ENCODE measurements around the gene CACNA2D4. TPM values are rescaled to one million over a fixed set of nuclear protein-coding genes. Genes with fewer than 3 reads are reported as not detected.

Gene CACNA2D4
- total RNA-seq, 1 experiment from 2014 or later, result not detected

DNA sequence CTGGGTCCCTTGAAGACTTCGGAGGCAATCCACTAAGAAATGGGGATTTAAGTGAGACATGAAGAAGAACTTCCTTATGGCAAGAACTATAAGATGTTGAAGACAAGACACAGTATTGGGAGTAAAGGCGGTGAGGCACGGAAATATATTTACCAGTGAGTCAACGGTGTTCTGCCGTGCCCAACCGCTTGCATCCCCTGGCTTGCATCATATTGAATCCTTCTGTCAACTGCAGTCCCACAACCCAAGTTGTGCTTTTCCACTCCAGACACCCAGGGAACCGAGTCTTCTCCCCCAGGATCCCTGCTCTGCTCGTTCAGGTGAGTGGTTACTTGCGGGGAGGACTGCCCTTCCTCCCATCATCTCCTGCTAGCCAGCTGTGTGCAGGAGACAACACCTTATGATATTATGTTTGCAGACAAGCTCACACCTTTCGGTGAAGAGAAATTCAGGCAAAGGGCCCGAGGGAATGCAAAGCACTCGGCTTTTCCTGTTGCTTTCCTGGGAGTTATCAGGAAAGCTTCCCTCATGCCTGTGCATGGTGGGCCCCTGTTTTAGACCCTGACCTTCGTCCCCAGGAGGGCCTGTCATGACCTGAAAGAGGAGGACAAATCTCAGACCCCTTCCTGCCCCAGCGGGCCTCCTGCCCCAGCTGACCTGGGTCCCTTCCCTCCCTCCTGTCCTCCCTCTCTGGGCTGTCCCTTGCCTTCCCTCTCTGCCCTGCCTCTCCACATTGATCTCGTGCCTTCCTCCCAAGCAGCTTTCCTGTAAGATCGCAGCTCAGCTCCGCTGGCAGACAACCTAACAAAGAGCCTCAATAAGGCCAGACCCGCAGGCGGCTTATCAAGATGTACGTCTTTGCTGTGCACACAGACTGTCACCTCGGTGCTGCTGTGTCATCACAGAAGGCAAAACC lies 102.4 kb downstream of the CACNA2D4 start:
- no peak for DNase-seq (ENCODE audit: low spot score)

DNA sequence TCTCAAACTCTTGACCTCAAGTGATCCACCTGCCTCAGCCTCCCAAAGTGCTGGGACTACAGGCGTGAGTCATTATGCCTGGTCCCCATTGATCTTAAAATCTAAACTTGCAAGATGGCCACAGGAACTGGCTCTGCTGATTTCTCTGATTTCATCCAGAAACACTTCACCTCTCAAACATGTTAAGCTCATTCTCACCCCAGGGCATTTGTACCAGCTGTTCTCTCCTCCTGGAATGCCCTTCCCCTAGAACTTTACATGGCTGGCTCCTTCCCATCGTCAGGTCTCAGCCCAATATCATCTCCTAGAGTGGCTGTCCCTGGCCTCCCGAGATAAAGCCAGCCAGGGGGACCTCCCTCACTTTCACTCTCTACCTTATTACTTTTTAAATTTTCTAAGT lies 103.3 kb downstream of the CACNA2D4 start:
- DNase-seq (ENCODE audit: low spot score), result no peak

GRCh38 chr12:1814266-1814665 lies 104.2 kb downstream of the CACNA2D4 start:
- DNase-seq (ENCODE audit: low spot score), result no peak

DNA sequence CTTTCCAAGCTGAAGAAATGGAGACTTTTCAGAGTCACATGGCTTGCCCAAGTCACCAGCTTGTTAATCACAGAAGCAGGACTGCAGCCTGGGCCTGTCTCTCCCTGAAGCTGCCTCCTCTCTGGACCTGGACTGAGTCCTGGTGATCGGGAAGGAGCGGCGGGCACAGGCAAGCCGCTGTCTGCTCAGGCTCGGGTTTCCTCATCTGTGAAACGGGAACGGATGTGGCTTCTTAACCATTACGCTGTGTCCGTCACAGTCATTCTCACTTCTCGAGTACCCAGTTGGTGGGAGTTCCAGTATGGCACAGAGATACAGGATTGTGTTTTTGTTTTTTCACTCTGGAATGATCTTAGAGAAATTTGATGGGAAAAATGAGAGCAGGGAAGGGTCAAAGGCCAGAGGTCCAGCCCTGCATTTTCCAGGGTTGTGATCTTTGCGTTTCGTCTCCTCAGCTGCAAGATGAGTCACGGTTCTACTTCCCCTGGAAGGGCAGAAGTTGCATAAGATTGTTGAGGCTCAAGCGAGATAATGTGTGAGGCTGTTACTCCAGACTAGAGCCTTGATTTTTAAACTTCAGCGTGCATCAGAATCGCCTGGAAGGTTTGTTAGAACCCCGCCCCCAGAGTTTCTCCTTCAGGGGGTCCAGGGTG lies 105.7 kb downstream of the CACNA2D4 start:
- no peak for DNase-seq (ENCODE audit: low spot score)

DNA sequence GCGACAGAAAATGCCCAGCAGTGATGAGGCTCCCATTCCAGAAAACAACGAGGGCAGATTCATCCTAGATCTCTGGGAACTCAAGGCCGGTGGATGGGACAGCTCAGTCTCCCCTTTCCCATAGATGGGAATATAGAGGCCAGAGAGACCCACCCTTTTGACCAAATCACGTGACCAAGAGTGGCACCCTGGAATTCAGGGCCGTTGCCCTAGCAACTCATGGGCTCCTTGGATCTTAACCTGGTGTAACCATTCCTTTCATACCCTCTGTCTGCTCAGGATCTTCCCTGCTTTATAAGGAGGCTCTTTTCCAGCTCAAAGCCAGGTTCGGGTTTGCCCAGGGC lies 106.5 kb downstream of the CACNA2D4 start:
- no peak for DNase-seq (ENCODE audit: low spot score)

- DNase-seq (ENCODE audit: low spot score), result no peak
These were observed 107.0 kb downstream of the CACNA2D4 start for GRCh38 chr12:1811281-1811947.

- no peak for DNase-seq (ENCODE audit: low spot score)
These were observed 107.5 kb downstream of the CACNA2D4 start for GRCh38 chr12:1810931-1811280.

GRCh38 chr12:1810201-1810930 lies 108.1 kb downstream of the CACNA2D4 start:
- DNase-seq (ENCODE audit: low spot score), result no peak

- no peak for DNase-seq (ENCODE audit: low spot score)
These were observed 108.8 kb downstream of the CACNA2D4 start for GRCh38 chr12:1809591-1810190.

GRCh38 chr12:1808798-1809480 lies 109.5 kb downstream of the CACNA2D4 start:
- DNase-seq (ENCODE audit: low spot score), result no peak

- DNase-seq (ENCODE audit: low spot score), result no peak
These were observed 110.2 kb downstream of the CACNA2D4 start for GRCh38 chr12:1808036-1808797.

GRCh38 chr12:1807087-1807860 lies 111.2 kb downstream of the CACNA2D4 start:
- DNase-seq (ENCODE audit: low spot score), result no peak

DNA sequence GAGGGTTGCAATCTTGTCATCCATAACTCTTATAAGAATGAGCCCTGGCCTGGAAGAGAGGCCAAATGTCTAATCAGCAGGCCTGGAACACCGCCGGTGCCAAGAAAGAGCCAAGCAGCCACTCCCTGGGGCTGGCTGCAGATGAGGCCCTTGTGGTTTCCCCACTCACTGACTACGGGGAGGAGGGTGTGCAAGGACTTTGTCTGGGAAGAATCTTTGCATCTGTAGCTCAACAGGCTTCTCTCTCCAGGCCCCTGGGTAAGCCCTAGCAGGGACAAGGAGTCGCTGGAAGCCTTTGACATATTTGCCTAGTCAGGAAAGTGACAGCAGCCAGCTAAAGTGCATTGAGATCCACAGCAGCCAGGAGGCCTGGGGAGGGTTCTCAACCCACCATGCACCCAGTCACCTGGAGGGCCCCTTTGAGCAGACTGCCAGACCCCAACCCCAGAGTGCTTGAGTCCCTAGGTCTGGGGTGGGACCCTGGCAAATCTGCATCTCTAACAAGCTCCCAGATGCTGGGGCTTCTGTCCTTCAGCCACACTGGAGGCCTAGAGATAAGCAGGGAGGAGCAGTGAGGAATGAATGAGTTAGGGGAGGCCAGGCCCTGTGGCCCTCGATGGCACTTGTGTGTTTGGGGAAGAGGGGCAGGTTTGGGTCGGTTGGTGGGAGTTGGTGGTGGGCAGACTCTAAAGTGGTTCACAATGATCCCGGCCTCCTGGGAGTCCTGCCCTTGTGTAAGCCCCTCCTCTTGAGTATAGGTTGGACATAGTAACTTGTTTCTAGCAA lies 112.0 kb downstream of the CACNA2D4 start:
- no peak for DNase-seq (ENCODE audit: low spot score)

DNA sequence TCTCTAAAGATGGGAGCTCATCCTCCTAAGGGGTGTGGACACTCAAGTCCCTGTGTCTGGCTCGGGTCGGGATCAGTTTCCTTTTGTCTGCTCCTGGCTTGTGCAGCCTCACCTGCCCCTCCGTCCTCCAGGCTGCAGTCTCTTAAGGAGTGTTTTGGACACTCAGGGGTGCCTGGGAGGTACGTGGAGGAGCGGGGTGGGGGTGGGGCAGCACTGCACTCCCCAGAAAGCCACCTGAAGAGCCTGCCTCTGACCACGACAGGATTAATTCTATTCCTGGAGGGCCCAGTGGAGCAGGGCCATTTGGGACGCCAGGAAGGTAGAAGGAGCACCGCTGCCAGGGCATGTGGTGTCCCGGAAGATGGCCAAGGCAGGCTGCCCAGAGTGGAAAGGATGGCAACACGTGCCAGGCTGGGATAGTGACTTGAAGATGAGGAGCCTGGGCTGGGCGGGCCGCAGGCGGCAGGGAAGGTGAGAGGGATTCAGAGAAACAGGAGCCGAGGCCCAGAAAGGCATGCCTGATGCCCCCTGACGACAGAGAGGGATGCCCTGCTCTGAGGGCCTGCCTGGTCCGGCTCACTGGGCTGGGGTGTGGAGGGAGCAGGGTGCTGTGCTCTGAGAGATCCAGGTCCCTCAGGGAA lies 112.9 kb downstream of the CACNA2D4 start:
- DNase-seq (ENCODE audit: low spot score), result no peak

GRCh38 chr12:1804545-1805332 lies 113.7 kb downstream of the CACNA2D4 start:
- peak; percentile 76 for DNase-seq (ENCODE audit: low spot score)

DNA sequence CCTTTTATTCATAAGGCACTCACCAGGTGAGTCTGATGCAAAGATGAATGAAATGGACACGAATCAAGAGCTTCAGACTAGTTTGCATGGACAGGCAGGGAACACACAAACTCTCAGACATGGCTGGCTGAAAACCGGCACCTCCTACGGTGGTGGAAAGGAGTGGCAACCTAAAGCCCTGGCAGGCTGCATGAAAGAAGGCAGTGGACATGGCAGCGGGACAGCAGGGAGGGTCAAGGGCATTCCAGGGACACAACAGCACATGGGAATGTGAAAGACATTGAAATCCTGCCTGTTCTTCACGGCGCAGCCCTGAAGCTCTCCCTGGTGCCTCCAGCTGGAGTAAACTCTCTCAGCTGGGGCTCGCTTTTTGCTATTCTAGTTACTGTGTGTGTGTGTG lies 114.7 kb downstream of the CACNA2D4 start:
- no peak for DNase-seq (ENCODE audit: low spot score)

DNA sequence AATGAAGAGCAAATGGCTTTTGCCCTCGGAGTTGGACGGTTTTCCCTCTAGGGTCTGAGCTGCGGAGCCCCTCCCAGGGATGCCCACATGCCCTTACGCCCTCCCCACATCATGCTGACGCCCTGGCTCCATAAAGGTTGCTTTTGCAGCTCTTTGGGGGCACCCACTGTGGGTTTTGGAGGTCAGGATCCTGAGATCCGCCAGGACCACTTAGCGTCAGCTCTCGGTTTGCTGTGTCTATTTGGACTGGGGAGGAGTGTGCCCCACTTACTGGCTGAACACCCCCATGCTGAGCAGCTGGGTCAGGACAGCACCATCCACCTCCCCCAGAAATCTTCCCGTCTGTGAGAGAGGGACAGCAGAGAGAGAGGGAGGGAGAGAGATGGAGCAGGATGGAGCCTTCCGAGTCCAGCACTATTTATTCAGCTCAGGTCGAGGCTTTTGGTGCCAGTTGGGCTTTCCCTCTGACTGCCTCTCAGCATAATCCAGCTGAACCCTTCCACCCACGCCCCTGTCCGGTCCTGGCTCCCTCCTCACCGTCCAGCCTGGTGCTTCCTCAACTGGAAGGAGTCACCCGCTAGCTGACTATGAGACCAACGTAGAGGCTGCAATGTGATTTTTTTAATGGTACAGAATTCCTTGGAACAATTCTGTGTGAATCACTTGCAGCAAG lies 117.0 kb downstream of the CACNA2D4 start:
- no peak for DNase-seq (ENCODE audit: low spot score)

Data from A172 (cell line).